Stimulated activated naive CD8-positive, alpha-beta T cell treated with anti-CD3 and anti-CD28 coated beads, Interleukin-15, amount 100 ng/mL, for 72 hours (primary cell): ENCODE data around the gene CBL.

Source experiments
- ATAC-seq: fragments of 150-1000 bp; cut with Tn5 transposase; 2 replicates; pipeline ENCODE4 v1.10.0; 2021; ENCODE audit warnings: mild to moderate bottlenecking, moderate library complexity
- DNase-seq, 2 donors: peaks; one replicate each; pipeline ENCODE4 v3.0.0; 2021 to 2022
- H3K27ac Mint-ChIP-seq, 2 donors: one replicate each; pipeline ENCODE4 v1.8.0; 2022; ENCODE audit warnings: mild to moderate bottlenecking in 2 of 2, mixed read lengths in 2 of 2, moderate library complexity in 2 of 2
- H3K27me3 Mint-ChIP-seq: one replicate; pipeline ENCODE4 v1.8.0; 2022; ENCODE audit warnings: mixed read lengths
- H3K4me1 Mint-ChIP-seq: one replicate; pipeline ENCODE4 v1.8.0; 2022; ENCODE audit warnings: mild to moderate bottlenecking, mixed read lengths
- H3K4me3 Mint-ChIP-seq, 2 donors: one replicate each; pipeline ENCODE4 v1.8.0; 2022; ENCODE audit warnings: mild to moderate bottlenecking in 2 of 2, mixed read lengths in 2 of 2, moderate library complexity in 1 of 2
- H3K9me3 Mint-ChIP-seq, 2 donors: one replicate each; pipeline ENCODE4 v1.8.0; 2022; ENCODE audit warnings: mixed read lengths in 2 of 2

The CBL gene

DNA sequence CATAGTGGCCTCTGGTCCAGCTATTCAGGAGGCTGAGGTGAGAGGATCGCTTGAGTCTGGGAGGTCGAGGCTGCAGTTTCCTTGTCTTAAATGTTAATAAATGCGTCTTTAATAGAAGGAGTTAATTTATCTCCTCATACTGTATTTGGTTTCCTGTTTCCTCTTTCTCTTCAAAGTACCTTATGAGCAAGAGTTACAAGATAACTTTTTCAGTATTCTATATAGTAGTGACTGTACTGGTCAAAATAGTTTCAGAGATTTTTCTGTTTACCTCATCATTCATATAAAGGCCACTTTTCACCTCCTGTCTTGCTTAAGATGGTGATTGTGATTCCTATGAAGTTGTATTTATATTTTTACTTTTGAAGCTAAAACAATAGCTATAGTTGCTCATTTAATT lies 59.9 kb downstream of the CBL start:
- H3K9me3 Mint-ChIP-seq: no peaks in the 10 kb centered on the region
- H3K27ac Mint-ChIP-seq: peak overlapping the region; percentile 54 to 82
- no peaks in the 10 kb centered on the region for H3K27me3 Mint-ChIP-seq
- DNase-seq (no peak), ATAC-seq (peak; percentile 68)
- peaks cover 27% of the 10 kb centered on the region for H3K4me1 Mint-ChIP-seq
- H3K4me3 Mint-ChIP-seq: peak overlapping the region; percentile 56 to 73

DNA sequence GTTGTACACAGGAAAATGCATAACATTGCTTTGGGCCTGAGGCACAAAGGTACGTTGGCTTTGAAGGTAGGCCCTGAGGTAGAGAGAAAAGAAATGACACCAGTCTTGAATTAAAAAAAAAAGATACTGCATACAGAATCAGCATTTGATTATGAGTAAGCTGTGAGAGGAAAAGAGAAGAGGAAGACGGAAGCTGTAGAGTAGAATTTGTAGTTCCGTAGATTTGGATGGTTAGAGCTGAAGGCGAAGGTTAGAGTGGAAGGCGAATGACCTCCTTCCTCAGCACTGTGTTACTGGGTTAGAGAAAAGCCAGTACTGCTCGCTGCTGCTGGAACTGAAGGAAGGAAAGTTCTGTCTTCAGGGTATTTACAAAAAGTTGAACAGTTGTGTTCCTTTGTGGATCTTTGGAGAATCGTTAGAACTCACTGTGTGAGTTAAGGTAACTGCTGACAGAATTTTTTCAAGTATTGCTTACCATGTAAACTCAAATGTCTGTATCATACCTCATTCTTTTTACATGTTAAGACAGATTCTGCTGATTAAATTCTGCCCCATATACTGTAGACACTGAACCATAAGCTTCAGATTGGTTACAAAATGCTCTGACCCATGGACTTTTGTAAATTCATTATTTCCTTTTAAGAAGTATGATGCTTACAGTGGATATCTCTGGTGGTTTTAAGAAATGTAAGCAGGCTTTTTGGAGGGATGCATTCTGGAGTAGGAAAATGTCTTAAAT lies 60.5 kb downstream of the CBL start:
- Mint-ChIP-seq H3K27me3 (no peaks in the 10 kb centered on the region), H3K4me3 (peak overlapping the region; percentile 56 to 73), H3K27ac (peak overlapping the region; percentile 6 to 82), H3K4me1 (peaks cover 27% of the 10 kb centered on the region), H3K9me3 (no peaks in the 10 kb centered on the region)
- DNase-seq (no peak), ATAC-seq (peak; percentile 28)

DNA sequence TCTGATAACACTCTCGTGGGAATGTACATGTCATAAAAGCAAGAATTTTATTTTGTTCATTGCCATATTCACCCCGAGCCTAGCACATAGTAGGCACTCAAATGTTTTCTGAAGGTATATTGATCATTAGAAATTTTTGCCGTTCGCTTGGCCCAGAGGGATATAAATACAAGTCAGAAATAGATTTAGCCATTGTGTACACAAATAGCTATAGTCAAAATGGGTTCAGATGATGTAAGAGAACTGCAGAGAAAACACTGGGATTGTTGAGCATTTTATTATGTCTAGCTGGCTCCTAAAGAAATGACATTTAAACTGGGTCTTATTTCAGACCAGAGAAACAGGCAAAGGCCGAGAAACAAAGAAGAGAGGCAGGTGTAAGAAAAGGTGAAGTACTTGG lies 61.5 kb downstream of the CBL start:
- peaks cover 32% of the 10 kb centered on the region for H3K4me1 Mint-ChIP-seq
- H3K9me3 Mint-ChIP-seq: no peaks in the 10 kb centered on the region
- DNase-seq (no peak), ATAC-seq (no peak)
- H3K27ac Mint-ChIP-seq: peak overlapping the region in 1 of 2 donors; percentile 76
- no peaks in the 10 kb centered on the region for H3K27me3 Mint-ChIP-seq
- H3K4me3 Mint-ChIP-seq: peak overlapping the region; percentile 33 to 56

DNA sequence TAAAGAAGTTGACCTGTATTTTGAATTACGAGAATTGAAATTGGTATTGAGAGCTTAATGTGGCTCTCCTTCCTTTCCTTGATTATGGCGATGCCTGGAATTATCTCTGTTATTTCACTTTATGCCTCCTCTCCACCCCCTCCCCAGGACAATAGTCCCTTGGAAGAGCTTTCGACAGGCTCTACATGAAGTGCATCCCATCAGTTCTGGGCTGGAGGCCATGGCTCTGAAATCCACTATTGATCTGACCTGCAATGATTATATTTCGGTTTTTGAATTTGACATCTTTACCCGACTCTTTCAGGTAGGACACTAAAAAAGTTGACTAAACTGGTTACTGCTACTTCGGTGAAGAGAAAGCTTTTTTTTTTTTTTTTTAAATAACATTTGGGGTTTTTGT lies 67.6 kb downstream of the CBL start:
- ATAC-seq (no peak), DNase-seq (no peak)
- H3K4me1 Mint-ChIP-seq: peaks cover 6% of the 10 kb centered on the region
- H3K9me3 Mint-ChIP-seq: no peaks in the 10 kb centered on the region
- no peak overlapping the region for H3K27ac Mint-ChIP-seq
- no peak overlapping the region for H3K4me3 Mint-ChIP-seq
- no peaks in the 10 kb centered on the region for H3K27me3 Mint-ChIP-seq

DNA sequence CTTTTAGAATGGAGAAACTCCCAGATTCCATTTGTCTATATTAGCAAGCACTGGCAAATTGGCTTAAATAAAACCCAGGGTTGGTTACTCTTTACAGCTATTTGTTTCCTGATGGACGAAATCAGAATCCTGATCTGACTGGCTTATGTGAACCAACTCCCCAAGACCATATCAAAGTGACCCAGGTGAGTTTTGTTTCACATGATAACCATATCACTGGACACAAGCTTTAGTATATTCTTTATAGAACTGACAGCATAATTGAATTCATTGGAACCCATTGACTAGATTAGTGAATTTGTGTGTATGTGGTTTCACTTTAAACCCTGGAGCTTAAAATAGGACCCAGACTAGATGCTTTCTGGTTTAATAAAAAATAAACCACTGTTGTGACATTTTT lies 71.5 kb downstream of the CBL start:
- no peak overlapping the region for H3K4me3 Mint-ChIP-seq
- H3K27ac Mint-ChIP-seq: no peak overlapping the region
- H3K27me3 Mint-ChIP-seq: no peaks in the 10 kb centered on the region
- H3K4me1 Mint-ChIP-seq: peaks cover 18% of the 10 kb centered on the region
- ATAC-seq (no peak), DNase-seq (no peak)
- no peaks in the 10 kb centered on the region for H3K9me3 Mint-ChIP-seq

DNA sequence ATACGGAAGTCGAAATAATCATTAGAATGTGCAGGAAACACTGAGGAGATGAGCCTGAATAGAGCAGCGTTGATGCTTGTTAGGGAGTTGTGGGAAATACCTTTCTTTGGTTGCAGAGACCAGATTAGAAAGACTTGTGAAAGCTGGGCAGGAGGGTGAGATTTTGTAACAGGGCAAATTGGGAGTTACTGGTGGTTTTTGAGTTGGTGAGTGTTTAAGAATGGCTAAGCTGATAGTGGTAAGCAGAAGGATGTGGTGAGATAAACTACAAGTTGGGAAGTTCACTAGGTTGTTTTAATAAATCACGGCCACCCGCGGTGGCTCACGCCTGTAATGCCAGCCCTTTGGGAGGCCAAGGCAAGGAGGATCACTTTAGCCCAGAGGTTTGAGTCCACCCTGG lies 76.4 kb downstream of the CBL start:
- ATAC-seq (no peak), DNase-seq (no peak)
- Mint-ChIP-seq H3K9me3 (no peaks in the 10 kb centered on the region), H3K27me3 (no peaks in the 10 kb centered on the region), H3K4me3 (no peak overlapping the region), H3K27ac (no peak overlapping the region), H3K4me1 (peaks cover 34% of the 10 kb centered on the region)

DNA sequence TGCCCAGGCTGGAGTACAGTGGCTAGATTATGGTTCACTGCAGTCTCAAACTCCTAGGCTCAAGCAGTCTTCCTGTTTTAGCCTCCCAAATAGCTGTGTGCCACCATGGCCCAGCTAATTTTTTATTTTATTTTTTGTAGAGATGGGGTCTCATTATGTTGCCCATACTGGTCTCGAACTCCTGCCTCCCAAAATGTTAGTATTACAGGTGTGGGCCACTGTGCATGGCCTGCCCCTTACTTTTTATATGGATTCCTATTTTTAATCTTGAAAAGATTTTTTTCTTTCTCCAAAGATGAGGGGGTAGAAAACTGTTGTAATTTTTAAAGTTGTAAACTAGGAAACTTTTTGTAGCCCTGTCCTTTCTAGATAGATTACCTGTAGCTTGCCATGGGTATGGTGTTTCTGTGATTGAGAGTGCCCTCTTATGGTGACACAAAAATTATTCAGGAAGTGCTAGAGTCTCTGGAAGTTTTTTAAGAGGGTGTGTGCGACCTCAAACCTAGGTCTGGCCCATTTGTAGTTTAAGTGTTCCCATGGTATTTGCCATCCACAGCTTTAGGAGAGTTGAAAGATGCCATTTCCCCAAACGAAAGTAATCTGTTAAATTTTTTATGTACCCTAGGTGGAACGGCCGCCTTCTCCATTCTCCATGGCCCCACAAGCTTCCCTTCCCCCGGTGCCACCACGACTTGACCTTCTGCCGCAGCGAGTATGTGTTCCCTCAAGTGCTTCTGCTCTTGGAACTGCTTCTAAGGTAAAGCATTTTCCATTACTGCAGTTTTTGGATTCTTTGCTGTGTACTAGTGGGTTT lies 78.4 kb downstream of the CBL start:
- Mint-ChIP-seq H3K27ac (peak overlapping the region in 1 of 2 donors; percentile 75), H3K9me3 (no peaks in the 10 kb centered on the region), H3K4me3 (no peak overlapping the region), H3K4me1 (peaks cover 34% of the 10 kb centered on the region), H3K27me3 (no peaks in the 10 kb centered on the region)
- ATAC-seq (peak; percentile 83), DNase-seq (no peak)

DNA sequence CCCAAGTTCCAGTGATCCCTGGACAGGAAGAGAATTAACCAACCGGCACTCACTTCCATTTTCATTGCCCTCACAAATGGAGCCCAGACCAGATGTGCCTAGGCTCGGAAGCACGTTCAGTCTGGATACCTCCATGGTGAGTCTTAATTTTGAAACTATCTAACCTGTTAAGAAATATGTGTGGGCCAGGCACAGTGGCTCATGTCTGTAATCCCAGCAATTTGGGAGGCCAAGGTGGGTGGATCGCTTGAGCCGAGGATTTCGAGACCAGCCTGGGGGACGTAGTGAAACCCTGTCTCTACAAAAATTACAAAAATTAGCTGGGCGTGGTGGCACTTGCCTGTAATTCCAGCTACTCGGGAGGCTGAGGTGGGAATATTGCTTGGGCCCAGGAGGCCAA lies 79.3 kb downstream of the CBL start:
- peak overlapping the region in 1 of 2 donors; percentile 31 for H3K27ac Mint-ChIP-seq
- ATAC-seq: no peak
- H3K27me3 Mint-ChIP-seq: no peaks in the 10 kb centered on the region
- no peak overlapping the region for H3K4me3 Mint-ChIP-seq
- no peaks in the 10 kb centered on the region for H3K9me3 Mint-ChIP-seq
- peaks cover 33% of the 10 kb centered on the region for H3K4me1 Mint-ChIP-seq
- no peak for DNase-seq

DNA sequence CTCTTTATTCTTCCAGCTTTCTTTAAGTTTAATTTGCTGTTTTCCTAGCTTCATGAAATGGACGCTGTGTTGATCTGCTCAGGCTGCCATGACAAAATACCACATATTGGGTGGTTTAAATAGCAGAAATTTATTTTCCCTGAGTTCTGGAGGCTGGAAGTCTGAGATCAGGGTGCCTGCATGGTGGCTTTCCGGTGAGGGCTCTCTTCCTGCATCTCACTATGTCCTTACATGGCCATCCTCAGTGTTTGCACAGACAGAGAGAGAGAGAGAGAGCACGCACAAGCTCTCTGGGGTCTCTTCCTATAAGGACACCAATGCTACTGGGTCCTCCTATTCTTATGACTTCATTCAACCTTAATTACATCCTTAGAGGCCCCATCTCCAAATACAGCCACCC lies 82.1 kb downstream of the CBL start:
- H3K9me3 Mint-ChIP-seq: no peaks in the 10 kb centered on the region
- ATAC-seq: no peak
- H3K4me3 Mint-ChIP-seq: no peak overlapping the region
- H3K27me3 Mint-ChIP-seq: no peaks in the 10 kb centered on the region
- no peak for DNase-seq
- H3K27ac Mint-ChIP-seq: no peak overlapping the region
- peaks cover 14% of the 10 kb centered on the region for H3K4me1 Mint-ChIP-seq

DNA sequence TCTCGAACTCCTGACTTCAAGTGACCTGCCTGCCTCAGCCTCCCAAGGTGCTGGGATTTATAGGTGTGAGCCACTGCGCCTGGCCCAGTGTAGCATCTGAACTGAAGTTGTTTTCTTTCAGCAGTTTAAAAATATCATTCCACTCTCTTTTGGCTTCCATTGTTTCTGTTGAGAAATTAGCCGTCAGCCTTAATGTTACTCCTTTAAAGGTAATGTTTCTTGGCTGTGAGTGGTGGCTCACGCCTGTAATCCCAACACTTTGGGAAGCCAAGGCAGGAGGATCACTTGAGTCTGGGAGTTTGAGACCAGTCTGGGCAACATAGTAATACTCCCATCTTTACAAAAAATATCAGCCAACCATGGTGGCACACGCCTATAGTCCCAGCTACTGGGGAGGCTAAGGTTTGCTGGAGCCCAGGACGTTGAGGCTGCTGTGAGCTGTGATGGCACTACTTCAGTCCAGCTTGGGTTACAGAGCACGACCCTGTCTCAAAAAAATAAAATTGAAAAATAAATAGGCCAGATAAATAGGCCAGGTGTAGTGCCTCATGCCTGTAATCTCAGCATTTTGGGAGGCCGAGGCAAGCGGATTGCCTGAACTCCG lies 84.9 kb downstream of the CBL start:
- Mint-ChIP-seq H3K27ac (no peak overlapping the region), H3K9me3 (no peaks in the 10 kb centered on the region), H3K27me3 (no peaks in the 10 kb centered on the region), H3K4me3 (no peak overlapping the region), H3K4me1 (no peaks in the 10 kb centered on the region)
- ATAC-seq: no peak
- DNase-seq: no peak

DNA sequence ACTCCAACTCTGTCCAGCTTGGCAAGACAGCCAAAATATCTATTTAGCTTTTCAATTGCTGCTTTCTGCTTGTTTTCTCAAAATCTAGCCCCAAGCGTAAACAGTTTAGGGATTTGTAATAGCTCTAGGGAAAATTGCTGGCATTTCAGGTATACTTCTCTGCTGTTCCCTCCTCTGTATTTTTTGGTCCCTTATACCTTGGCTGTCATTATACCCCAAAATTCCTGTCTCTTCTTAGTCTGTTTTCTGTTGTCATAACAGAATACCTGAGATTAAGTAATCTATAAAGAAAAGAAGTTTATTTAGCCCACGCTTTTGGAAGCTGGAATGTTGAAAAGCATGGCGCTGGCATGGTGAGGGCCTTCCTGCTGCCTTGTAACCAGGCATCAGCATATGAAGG lies 87.3 kb downstream of the CBL start:
- no peaks in the 10 kb centered on the region for H3K27me3 Mint-ChIP-seq
- H3K9me3 Mint-ChIP-seq: no peaks in the 10 kb centered on the region
- ATAC-seq: no peak
- H3K4me1 Mint-ChIP-seq: no peaks in the 10 kb centered on the region
- peak overlapping the region in 1 of 2 donors; percentile 74 for H3K27ac Mint-ChIP-seq
- DNase-seq: no peak
- no peak overlapping the region for H3K4me3 Mint-ChIP-seq

DNA sequence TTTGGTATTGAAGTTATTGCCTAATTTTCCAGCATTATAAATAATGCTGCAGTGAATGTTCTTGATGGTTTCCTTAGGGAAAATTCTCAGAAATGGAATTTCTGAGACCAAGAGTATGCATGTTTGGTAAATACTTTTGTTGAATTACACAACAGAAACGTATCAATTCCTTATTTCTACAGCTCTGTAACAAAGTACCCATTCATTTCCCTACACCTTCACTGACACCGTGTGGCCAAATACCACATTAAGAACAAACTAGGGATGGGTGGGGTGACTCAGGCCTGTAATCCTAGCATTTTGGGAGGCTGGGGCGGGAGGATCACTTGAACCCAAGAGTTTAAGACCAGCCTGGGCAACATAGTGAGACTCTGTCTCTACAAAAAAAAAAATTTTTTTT lies 89.0 kb downstream of the CBL start:
- no peaks in the 10 kb centered on the region for H3K9me3 Mint-ChIP-seq

DNA sequence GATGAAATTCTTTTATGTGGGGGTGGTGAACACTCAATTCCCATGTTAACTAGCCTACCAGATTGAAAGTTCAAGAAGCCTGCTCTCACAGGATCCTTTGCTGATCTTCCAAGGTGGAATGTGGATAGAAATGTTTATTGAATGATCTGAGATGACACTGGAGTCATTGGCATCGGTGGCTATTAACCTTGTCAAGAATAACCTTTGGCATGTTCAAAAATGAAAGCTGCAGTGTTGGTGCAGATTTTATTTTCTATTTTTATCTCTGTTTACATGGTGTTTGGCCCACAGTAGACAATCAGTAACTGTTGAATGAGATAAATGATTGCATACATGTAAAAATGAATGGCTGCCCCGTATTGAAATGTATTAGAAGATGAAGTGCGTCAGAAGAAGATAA lies 91.8 kb downstream of the CBL start:
- H3K4me1 Mint-ChIP-seq: no peaks in the 10 kb centered on the region

More for the DNA sequence above, 89.0 kb downstream of the CBL start:
- no peaks in the 10 kb centered on the region for H3K4me1 Mint-ChIP-seq
- ATAC-seq (no peak), DNase-seq (no peak)
- no peaks in the 10 kb centered on the region for H3K27me3 Mint-ChIP-seq
- no peak overlapping the region for H3K27ac Mint-ChIP-seq
- H3K4me3 Mint-ChIP-seq: no peak overlapping the region

DNA sequence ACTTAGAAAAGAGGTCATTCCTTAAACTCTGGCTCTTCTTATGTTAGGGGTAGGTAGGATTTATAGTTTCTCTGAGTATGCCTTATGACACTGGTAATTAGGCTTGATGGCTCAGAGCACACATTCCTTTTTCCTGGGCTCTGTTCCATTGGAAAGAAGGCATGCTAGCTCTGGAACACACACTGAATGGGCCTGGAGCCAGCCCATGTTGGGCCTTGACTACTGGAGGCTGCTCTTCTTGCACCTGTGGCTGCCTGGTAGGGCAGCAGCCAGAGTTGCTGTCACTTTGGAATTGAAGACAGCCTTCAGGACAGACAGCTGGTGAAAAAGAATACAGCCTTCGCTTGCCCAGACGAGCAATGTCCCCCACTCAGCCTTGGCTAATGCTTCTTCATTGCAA lies 92.6 kb downstream of the CBL start:
- Mint-ChIP-seq H3K9me3 (no peaks in the 10 kb centered on the region), H3K4me1 (no peaks in the 10 kb centered on the region), H3K4me3 (no peak overlapping the region), H3K27ac (no peak overlapping the region), H3K27me3 (no peaks in the 10 kb centered on the region)
- DNase-seq (no peak), ATAC-seq (no peak)

More for the DNA sequence above, 91.8 kb downstream of the CBL start:
- Mint-ChIP-seq H3K4me3 (no peak overlapping the region), H3K27me3 (no peaks in the 10 kb centered on the region), H3K27ac (no peak overlapping the region), H3K9me3 (no peaks in the 10 kb centered on the region)
- no peak for ATAC-seq
- no peak for DNase-seq

DNA sequence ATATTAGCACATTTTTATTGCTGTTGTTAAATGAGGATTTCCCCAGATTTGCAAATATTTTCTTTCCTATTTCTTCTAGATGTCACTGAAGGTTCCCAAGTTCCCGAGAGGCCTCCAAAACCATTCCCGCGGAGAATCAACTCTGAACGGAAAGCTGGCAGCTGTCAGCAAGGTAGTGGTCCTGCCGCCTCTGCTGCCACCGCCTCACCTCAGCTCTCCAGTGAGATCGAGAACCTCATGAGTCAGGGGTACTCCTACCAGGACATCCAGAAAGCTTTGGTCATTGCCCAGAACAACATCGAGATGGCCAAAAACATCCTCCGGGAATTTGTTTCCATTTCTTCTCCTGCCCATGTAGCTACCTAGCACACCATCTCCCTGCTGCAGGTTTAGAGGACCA lies 93.3 kb downstream of the CBL start:
- no peak for DNase-seq
- no peaks in the 10 kb centered on the region for H3K9me3 Mint-ChIP-seq
- H3K4me3 Mint-ChIP-seq: no peak overlapping the region
- H3K4me1 Mint-ChIP-seq: peaks cover 6% of the 10 kb centered on the region
- ATAC-seq: no peak
- H3K27me3 Mint-ChIP-seq: no peaks in the 10 kb centered on the region
- no peak overlapping the region for H3K27ac Mint-ChIP-seq
